ENCODE measurements around the gene KLHDC2.
"Not testable (repeated sequence)": the region's sequence is repeated elsewhere in the genome, so short reads cannot be mapped to it uniquely, and the experiment has no call there.

The KLHDC2 gene

GRCh38 chr14:49745191-49745590, 22.8 kb upstream of the KLHDC2 start:
- H3K27me3 ChIP-seq (ENCODE audit: insufficient read depth, low read length), result no peaks in the 10 kb centered on the region
- no peak overlapping the region for H3K9ac ChIP-seq (ENCODE audit: low read length)
- no peaks in the 10 kb centered on the region for H3K9me3 ChIP-seq (ENCODE audit: low read length)
- no peak overlapping the region for H2AFZ ChIP-seq (ENCODE audit: low read length)
- H3K79me2 ChIP-seq (ENCODE audit: insufficient read depth, low read length), result no peaks in the 10 kb centered on the region
- H3K4me1 ChIP-seq (ENCODE audit: insufficient read depth, low read length, severe bottlenecking), result no peaks in the 10 kb centered on the region
- no peaks in the 10 kb centered on the region for H3K9me2 ChIP-seq (ENCODE audit: low read depth, low read length)
- H3K27ac ChIP-seq (ENCODE audit: low read depth, low read length, poor library complexity, severe bottlenecking), result no peak overlapping the region
- H3K36me3 ChIP-seq (ENCODE audit: insufficient read depth, low read length), result no peaks in the 10 kb centered on the region
- H3K4me2 ChIP-seq (ENCODE audit: low read length), result no peak overlapping the region
- H3F3A ChIP-seq (ENCODE audit: insufficient read depth, low read length), result no peaks in the 10 kb centered on the region
- TF ChIP-seq CTCF (IDR thresholded peaks at IDR 0.05; ENCODE audit: low read length) (no peak), EZH2 (IDR thresholded peaks at IDR 0.05; ENCODE audit: borderline replicate concordance, low read length) (no peak)
- no peaks in the 10 kb centered on the region for H4K20me1 ChIP-seq (ENCODE audit: insufficient read depth, low read length)
- H3K4me3 ChIP-seq (ENCODE audit: low read depth, low read length, poor library complexity, severe bottlenecking), result no peak overlapping the region

GRCh38 chr14:49746476-49746875, 21.5 kb upstream of the KLHDC2 start:
- H3K36me3 ChIP-seq (ENCODE audit: insufficient read depth, low read length); H3K4me1 ChIP-seq (ENCODE audit: insufficient read depth, low read length, severe bottlenecking); H3K9me3 ChIP-seq (ENCODE audit: low read length); H3K4me2 ChIP-seq (ENCODE audit: low read length); H3K4me3 ChIP-seq (ENCODE audit: low read depth, low read length, poor library complexity, severe bottlenecking); H2AFZ ChIP-seq (ENCODE audit: low read length); H3F3A ChIP-seq (ENCODE audit: insufficient read depth, low read length); H4K20me1 ChIP-seq (ENCODE audit: insufficient read depth, low read length); H3K27me3 ChIP-seq (ENCODE audit: insufficient read depth, low read length); H3K79me2 ChIP-seq (ENCODE audit: insufficient read depth, low read length); H3K27ac ChIP-seq (ENCODE audit: low read depth, low read length, poor library complexity, severe bottlenecking); H3K9ac ChIP-seq (ENCODE audit: low read length); H3K9me2 ChIP-seq (ENCODE audit: low read depth, low read length): not testable (repeated sequence)

GRCh38 chr14:49754570-49755097, 13.3 kb upstream of the KLHDC2 start:
- TF ChIP-seq EZH2 (IDR thresholded peaks at IDR 0.05; ENCODE audit: borderline replicate concordance, low read length) (no peak), CTCF (IDR thresholded peaks at IDR 0.05; ENCODE audit: low read length) (no peak)
- Histone ChIP-seq H4K20me1 (ENCODE audit: insufficient read depth, low read length) (no peaks in the 10 kb centered on the region), H3K36me3 (ENCODE audit: insufficient read depth, low read length) (no peaks in the 10 kb centered on the region), H2AFZ (ENCODE audit: low read length) (no peak overlapping the region), H3K9me2 (ENCODE audit: low read depth, low read length) (no peaks in the 10 kb centered on the region), H3K4me3 (ENCODE audit: low read depth, low read length, poor library complexity, severe bottlenecking) (no peak overlapping the region), H3K27me3 (ENCODE audit: insufficient read depth, low read length) (no peaks in the 10 kb centered on the region), H3K79me2 (ENCODE audit: insufficient read depth, low read length) (no peaks in the 10 kb centered on the region), H3K4me1 (ENCODE audit: insufficient read depth, low read length, severe bottlenecking) (no peaks in the 10 kb centered on the region), H3K9me3 (ENCODE audit: low read length) (no peaks in the 10 kb centered on the region), H3K27ac (ENCODE audit: low read depth, low read length, poor library complexity, severe bottlenecking) (no peak overlapping the region), H3K9ac (ENCODE audit: low read length) (no peak overlapping the region), H3K4me2 (ENCODE audit: low read length) (no peak overlapping the region), H3F3A (ENCODE audit: insufficient read depth, low read length) (no peaks in the 10 kb centered on the region)

- H3K9ac ChIP-seq (ENCODE audit: low read length), result no peak overlapping the region
- H3F3A ChIP-seq (ENCODE audit: insufficient read depth, low read length), result no peaks in the 10 kb centered on the region
- no peak overlapping the region for H3K27ac ChIP-seq (ENCODE audit: low read depth, low read length, poor library complexity, severe bottlenecking)
- H3K9me3 ChIP-seq (ENCODE audit: low read length), result no peaks in the 10 kb centered on the region
- no peaks in the 10 kb centered on the region for H3K36me3 ChIP-seq (ENCODE audit: insufficient read depth, low read length)
- H3K4me1 ChIP-seq (ENCODE audit: insufficient read depth, low read length, severe bottlenecking), result no peaks in the 10 kb centered on the region
- H3K9me2 ChIP-seq (ENCODE audit: low read depth, low read length), result no peaks in the 10 kb centered on the region
- H2AFZ ChIP-seq (ENCODE audit: low read length), result no peak overlapping the region
- H4K20me1 ChIP-seq (ENCODE audit: insufficient read depth, low read length), result no peaks in the 10 kb centered on the region
- H3K27me3 ChIP-seq (ENCODE audit: insufficient read depth, low read length), result no peaks in the 10 kb centered on the region
- H3K79me2 ChIP-seq (ENCODE audit: insufficient read depth, low read length), result no peaks in the 10 kb centered on the region
- no peak overlapping the region for H3K4me2 ChIP-seq (ENCODE audit: low read length)
- TF ChIP-seq EZH2 (IDR thresholded peaks at IDR 0.05; ENCODE audit: borderline replicate concordance, low read length) (no peak), CTCF (IDR thresholded peaks at IDR 0.05; ENCODE audit: low read length) (no peak)
- no peak overlapping the region for H3K4me3 ChIP-seq (ENCODE audit: low read depth, low read length, poor library complexity, severe bottlenecking)
Measured at GRCh38 chr14:49755378-49755777, 12.6 kb upstream of the KLHDC2 start.
